GM19239 (cell line): ENCODE results near the gene RAB1A.
"Not testable (repeated sequence)": the region's sequence is repeated elsewhere in the genome, so short reads cannot be mapped to it uniquely, and the experiment has no call there.

Source experiments
- DNase-seq: peaks from one replicate; pipeline ENCODE4 v3.0.0; 2011; ENCODE audit warnings: low spot score; ENCODE audit not compliant: insufficient read length
- FAIRE-seq: peaks from 2 replicates; lab custom pipeline; 2011; peaks lifted over from hg19 to GRCh38; lab: Jason Lieb, UNC

Gene RAB1A

GRCh38 chr2:65137197-65137775, 7.4 kb upstream of the RAB1A start:
- DNase-seq: no peak
- FAIRE-seq: no peak

GRCh38 chr2:65136253-65136652, 6.3 kb upstream of the RAB1A start:
- FAIRE-seq (no peak), DNase-seq (no peak)

- no peak for FAIRE-seq
- no peak for DNase-seq
Observed at GRCh38 chr2:65134158-65134557, 4.3 kb upstream of the RAB1A start.

DNA sequence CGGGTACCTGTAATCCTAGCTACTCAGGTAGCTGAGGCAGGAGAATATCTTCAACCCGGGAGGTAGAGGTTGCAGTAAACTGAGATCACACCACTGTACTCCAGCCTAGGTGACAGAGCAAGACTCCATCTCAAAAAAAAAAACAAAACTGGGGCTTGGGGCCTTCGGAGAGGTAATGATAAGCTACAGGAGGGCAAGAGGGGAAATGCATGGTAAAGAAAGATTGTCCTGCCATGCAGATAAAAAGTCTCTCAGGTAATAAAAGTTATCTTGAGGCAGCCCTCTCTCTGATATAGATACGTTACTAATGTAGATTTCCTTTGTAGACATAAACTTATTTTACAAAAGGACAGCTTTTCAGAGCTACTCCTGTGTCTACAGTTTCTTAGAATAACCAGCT, 3.7 kb upstream of the RAB1A start:
- no peak for FAIRE-seq
- DNase-seq: no peak

DNA sequence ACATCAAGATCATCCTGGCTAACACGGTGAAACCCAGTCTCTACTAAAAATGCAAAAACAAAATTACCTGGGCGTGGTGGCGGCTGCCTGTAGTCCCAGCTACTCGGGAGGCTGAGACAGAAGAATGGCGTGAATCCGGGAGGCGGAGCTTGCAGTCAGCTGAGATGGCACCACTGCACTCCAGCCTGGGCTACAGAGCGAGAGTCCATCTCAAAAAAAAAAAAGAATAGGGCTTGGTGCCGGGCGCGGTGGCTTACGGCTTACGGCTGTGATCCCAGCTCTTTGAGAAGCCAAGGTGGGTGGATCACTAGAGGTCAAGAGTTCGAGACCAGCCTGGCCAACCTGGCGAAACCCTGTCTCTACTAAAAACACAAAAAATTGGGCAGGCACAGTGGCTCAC, 3.0 kb upstream of the RAB1A start:
- FAIRE-seq: not testable (repeated sequence)

GRCh38 chr2:65130664-65131175, 814 bp upstream of the RAB1A start:
- DNase-seq: no peak
- no peak for FAIRE-seq

More for the DNA sequence above, 3.0 kb upstream of the RAB1A start:
- not testable (repeated sequence) for DNase-seq

- FAIRE-seq (no peak), DNase-seq (no peak)
Observed at GRCh38 chr2:65129286-65129825, 550 bp downstream of the RAB1A start.

- FAIRE-seq: peak; percentile 77
- no peak for DNase-seq
Observed at GRCh38 chr2:65128297-65129190, 1.4 kb downstream of the RAB1A start.

DNA sequence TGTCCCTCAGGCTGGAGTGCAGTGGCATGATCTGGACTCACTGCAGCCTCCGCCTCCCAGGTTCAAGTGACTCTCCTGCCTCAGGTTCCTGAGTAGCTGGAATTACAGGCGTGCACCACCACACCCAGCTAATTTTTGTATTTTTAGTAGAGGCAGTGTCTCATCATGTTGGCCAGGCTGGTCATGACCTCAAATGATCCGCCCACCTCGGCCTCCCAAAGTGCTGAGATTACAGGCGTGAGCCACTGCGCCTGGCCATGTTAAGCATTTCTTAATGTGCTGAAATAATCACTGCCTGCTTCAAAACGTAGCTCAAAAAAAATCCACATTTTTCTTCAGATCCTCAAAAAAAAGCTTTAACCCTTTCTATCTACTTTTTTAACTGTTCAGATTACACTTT, 4.4 kb downstream of the RAB1A start:
- FAIRE-seq, DNase-seq: not testable (repeated sequence)

DNA sequence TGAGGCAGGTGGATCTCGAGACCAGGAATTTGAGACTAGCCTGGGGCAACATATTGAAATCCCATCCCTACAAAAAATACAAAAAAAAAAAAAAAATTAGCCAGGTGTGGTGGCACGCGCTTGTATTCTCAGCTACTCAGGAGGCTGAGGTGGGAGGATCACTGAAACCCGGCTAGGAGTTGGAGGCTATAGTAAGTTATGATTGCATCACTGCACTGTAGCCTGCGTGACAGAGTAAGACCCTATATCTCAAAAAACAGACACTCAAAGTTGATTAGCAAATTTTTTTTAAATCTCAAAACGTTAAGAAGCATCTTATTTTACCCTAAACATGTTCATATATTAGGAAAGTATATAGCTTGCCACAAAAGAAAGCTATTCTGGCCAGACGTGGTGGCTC, 7.6 kb downstream of the RAB1A start:
- DNase-seq (no peak), FAIRE-seq (no peak)

GRCh38 chr2:65120990-65121693, 8.8 kb downstream of the RAB1A start:
- no peak for FAIRE-seq
- no peak for DNase-seq

DNA sequence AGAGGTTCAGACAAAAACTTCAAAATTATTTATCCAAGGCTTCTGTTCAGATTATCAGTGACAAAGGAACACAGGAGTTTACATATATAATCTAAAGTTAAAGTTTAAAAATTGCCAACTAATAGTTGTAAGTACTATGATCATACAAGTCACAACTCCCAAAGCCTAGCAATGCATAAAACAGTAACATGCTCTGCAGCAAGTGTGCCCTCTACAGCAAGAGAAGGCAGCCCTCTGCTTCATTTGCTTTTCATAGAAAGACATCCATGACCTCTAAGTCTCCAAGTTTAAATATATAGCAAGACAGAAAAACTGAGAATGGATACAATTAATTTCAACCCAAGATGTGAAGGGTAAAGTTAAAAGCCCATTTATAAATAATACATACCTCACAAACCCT, 13.3 kb downstream of the RAB1A start:
- FAIRE-seq (no peak), DNase-seq (no peak)

GRCh38 chr2:65114921-65115320, 15.0 kb downstream of the RAB1A start:
- no peak for FAIRE-seq

GRCh38 chr2:65113816-65114215, 16.1 kb downstream of the RAB1A start:
- FAIRE-seq (no peak), DNase-seq (no peak)

More at GRCh38 chr2:65114921-65115320, 15.0 kb downstream of the RAB1A start:
- no peak for DNase-seq

DNA sequence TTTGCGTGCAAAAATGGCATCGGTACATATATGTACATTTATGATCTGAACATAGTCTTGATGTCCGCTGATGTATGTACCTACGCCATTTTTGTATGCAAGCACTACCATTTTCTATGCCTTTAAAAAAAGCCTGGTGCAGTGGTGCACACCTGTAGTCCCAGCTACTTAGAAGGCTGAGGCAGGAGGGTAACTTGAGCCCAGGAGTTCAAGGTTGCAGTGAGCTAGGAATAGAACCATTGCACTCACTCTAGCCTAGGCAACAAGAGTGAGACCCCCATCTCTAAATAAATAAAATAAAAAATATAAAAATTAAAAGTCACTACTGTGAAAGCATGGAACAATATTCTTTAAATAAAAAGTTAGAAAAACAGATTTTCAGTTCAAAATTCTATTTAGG, 16.7 kb downstream of the RAB1A start:
- FAIRE-seq (no peak), DNase-seq (no peak)

DNA sequence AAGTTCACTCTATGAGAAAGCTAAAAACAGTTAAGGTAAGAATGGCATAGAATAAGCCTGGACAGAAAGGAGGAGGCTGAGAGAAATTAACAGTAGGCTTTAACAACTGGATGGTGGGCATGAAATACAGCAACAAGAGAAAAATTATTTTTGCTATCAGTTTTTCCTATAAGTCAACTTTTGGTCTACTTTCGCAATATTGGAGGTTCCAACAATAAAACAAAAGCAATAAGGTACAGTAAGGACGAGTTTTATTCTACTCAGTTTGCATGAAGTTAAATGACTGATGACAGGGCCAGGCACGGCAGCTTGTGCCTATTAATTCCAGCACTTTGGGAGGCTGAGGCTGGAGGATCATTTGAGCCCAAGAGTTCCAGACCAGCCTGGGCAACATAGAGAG, 17.3 kb downstream of the RAB1A start:
- no peak for FAIRE-seq
- DNase-seq: no peak

- no peak for DNase-seq
Observed at GRCh38 chr2:65108780-65109179, 21.1 kb downstream of the RAB1A start.

DNA sequence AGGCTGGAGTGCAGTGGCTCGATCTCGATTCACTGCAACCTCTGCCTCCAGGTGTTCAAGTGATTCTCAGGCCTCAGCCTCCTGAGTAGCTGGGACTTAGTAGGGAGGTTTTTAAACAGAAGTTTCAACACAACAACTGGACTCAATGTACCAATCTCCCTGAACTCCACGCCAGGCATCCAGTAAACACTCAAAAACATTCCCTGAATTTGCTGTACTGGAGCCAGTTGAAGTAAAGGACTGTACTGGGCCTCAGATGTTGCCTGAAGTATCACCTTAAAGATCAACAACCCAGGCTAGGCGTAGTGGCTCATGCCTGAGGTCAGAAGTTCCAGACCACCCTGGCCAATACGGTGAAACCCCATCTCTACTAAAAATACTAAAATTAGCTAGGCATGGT, 22.4 kb downstream of the RAB1A start:
- FAIRE-seq (no peak), DNase-seq (no peak)

More at GRCh38 chr2:65108780-65109179, 21.1 kb downstream of the RAB1A start:
- no peak for FAIRE-seq

- DNase-seq: no peak
Observed at GRCh38 chr2:65103013-65103715, 26.7 kb downstream of the RAB1A start.

GRCh38 chr2:65101071-65101470, 28.8 kb downstream of the RAB1A start:
- FAIRE-seq (no peak), DNase-seq (no peak)

More at GRCh38 chr2:65103013-65103715, 26.7 kb downstream of the RAB1A start:
- no peak for FAIRE-seq
